Natural killer cell (primary cell): ENCODE measurements around the gene OTOR. TPM values are rescaled to one million over a fixed set of nuclear protein-coding genes. Genes with fewer than 3 reads are reported as not detected.

Source experiments
- ATAC-seq, 3 donors: fragments of 150-1000 bp in 2 of 3; fragments of 200-7000 bp in 1 of 3; cut with Tn5 transposase; 1 replicate in 1 of 3; 2 replicates in 2 of 3; pipeline ENCODE4 v1.10.0; 2021; ENCODE audit warnings: mild to moderate bottlenecking in 2 of 3, moderate library complexity in 2 of 3
- DNase-seq, 2 donors: peaks; one replicate each; pipeline versions ENCODE4 v3.0.0 to v3.0.0-alpha.2; 2013 to 2021; ENCODE audit warnings: mixed read lengths in 1 of 2
- H3K27ac ChIP-seq: one replicate; pipeline ENCODE4 v1.5.1; 2013; ENCODE audit warnings: mild to moderate bottlenecking, low read length
- H3K27me3 ChIP-seq: one replicate; pipeline ENCODE4 v1.6.1; 2013; ENCODE audit warnings: low read length; ENCODE audit not compliant: control insufficient read depth, insufficient read depth
- H3K36me3 ChIP-seq: one replicate; pipeline ENCODE4 v1.6.1; 2013; ENCODE audit warnings: low read length; ENCODE audit not compliant: control insufficient read depth, insufficient read depth
- H3K4me1 ChIP-seq: one replicate; pipeline ENCODE4 v1.6.1; 2013; ENCODE audit warnings: low read length; ENCODE audit not compliant: control insufficient read depth, insufficient read depth
- H3K4me3 ChIP-seq: one replicate; pipeline ENCODE4 v1.5.1; 2013; ENCODE audit warnings: low read length
- H3K9me3 ChIP-seq: one replicate; pipeline ENCODE4 v1.6.1; 2013; ENCODE audit warnings: low read length; ENCODE audit not compliant: control insufficient read depth, insufficient read depth
- H3K27ac Mint-ChIP-seq, 2 donors: one replicate each; pipeline ENCODE4 v1.8.0; 2022; ENCODE audit warnings: mild to moderate bottlenecking in 2 of 2, mixed read lengths in 2 of 2, moderate library complexity in 1 of 2
- H3K27me3 Mint-ChIP-seq, 2 donors: one replicate each; pipeline ENCODE4 v1.8.0; 2022; ENCODE audit warnings: low read depth in 2 of 2, mixed read lengths in 2 of 2
- H3K36me3 Mint-ChIP-seq: one replicate; pipeline ENCODE4 v1.8.0; 2022; ENCODE audit warnings: mixed read lengths
- H3K4me1 Mint-ChIP-seq, 2 donors: one replicate each; pipeline ENCODE4 v1.8.0; 2022; ENCODE audit warnings: mixed read lengths in 2 of 2
- H3K4me3 Mint-ChIP-seq: one replicate; pipeline ENCODE4 v1.8.0; 2022; ENCODE audit warnings: mild to moderate bottlenecking, moderate library complexity, mixed read lengths
- H3K9me3 Mint-ChIP-seq, 2 donors: one replicate each; pipeline ENCODE4 v1.8.0; 2022; ENCODE audit warnings: mixed read lengths in 2 of 2
- CTCF ChIP-seq: fragments of 200-600 bp; IDR thresholded peaks from one replicate; pipeline ENCODE4 v1.8.0; 2022; ENCODE audit warnings: antibody characterized with exemption
- WGBS: methylation state at CpG from one replicate; pipeline ENCODE4 v1.1.7; 2013; ENCODE audit warnings: missing lambda C conversion rate; ENCODE audit not compliant: insufficient coverage; 5-methylcytosine and 5-hydroxymethylcytosine counted together
- intact Hi-C: fragments of 100-400 bp; cut with micrococcal nuclease; formaldehyde crosslinking; loops from one replicate; pipeline ENCODE4 v1.14.2; 2022
- total RNA-seq, 4 donors: library from RNA; stranded (reverse); fragments of 120-200 nt in 1 of 4; gene quantifications; one replicate each; pipeline versions ENCODE4 v1.2.3 to v1.2.4, GENCODE V29; 2013 to 2022

The OTOR gene
- total RNA-seq, 3 donors from 2014 or later (not counting 1 experiment from before 2014, with no cell fraction given): not detected

- TF ChIP-seq CTCF: no peak
- H3K4me3 ChIP-seq: no peak overlapping the region
- no peaks in the 10 kb centered on the region for H3K4me1 Mint-ChIP-seq
- WGBS: 92% methylated on average over 1 of the region's 1 CpG
- no peak overlapping the region for H3K4me3 Mint-ChIP-seq
- H3K36me3 ChIP-seq: no peaks in the 10 kb centered on the region
- peaks cover 5 to 33% of the 10 kb centered on the region in 2 donors for H3K27me3 Mint-ChIP-seq
- no peak overlapping the region for H3K27ac ChIP-seq
- peaks cover 0 to 3% of the 10 kb centered on the region in 2 donors for H3K9me3 Mint-ChIP-seq
- intact Hi-C loops: no loop called here
- DNase-seq: no peak
- no peaks in the 10 kb centered on the region for H3K27me3 ChIP-seq
- no peak overlapping the region for H3K27ac Mint-ChIP-seq
- no peak for ATAC-seq
- no peaks in the 10 kb centered on the region for H3K4me1 ChIP-seq
- no peaks in the 10 kb centered on the region for H3K9me3 ChIP-seq
- peaks cover 5% of the 10 kb centered on the region for H3K36me3 Mint-ChIP-seq
Measured at GRCh38 chr20:16781496-16781895, 33.3 kb downstream of the OTOR start.

- H3K4me3 Mint-ChIP-seq: no peak overlapping the region
- intact Hi-C loops: no loop called here
- peaks cover 8 to 30% of the 10 kb centered on the region in 2 donors for H3K27me3 Mint-ChIP-seq
- no peaks in the 10 kb centered on the region for H3K36me3 ChIP-seq
- WGBS: 76% methylated on average over 1 of the region's 1 CpG
- no peak overlapping the region for H3K4me3 ChIP-seq
- no peaks in the 10 kb centered on the region for H3K9me3 ChIP-seq
- no peaks in the 10 kb centered on the region for H3K4me1 ChIP-seq
- ATAC-seq: no peak
- no peaks in the 10 kb centered on the region for H3K4me1 Mint-ChIP-seq
- no peak for DNase-seq
- peaks cover 5% of the 10 kb centered on the region for H3K36me3 Mint-ChIP-seq
- no peak for TF ChIP-seq CTCF
- no peak overlapping the region for H3K27ac ChIP-seq
- no peaks in the 10 kb centered on the region for H3K27me3 ChIP-seq
- no peaks in the 10 kb centered on the region for H3K9me3 Mint-ChIP-seq
- H3K27ac Mint-ChIP-seq: no peak overlapping the region
Measured at GRCh38 chr20:16785226-16785625, 37.1 kb downstream of the OTOR start.

Other genes with a start within 250 kb of the OTOR start
- gene KIF16B, start 174.9 kb upstream of the OTOR start, total RNA-seq: 10 to 100 TPM in 1 of 3 donors, 1 to 10 TPM in 2; 3.9 to 11.8 (median 9.2) TPM
- gene SNRPB2, start 18.3 kb upstream of the OTOR start, total RNA-seq: 10 to 100 TPM; 39.4 to 43.0 (median 40.5) TPM